Right lobe of liver (tissue), 4 donors: ENCODE results near the gene ACAP3.

Experiments
- CTCF ChIP-seq, 4 donors: fragments of 200-600 bp in 3 of 4; fragments of 450-650 bp in 1 of 4; IDR thresholded peaks; one replicate each; pipeline versions ENCODE4 v1.5.1 to v1.8.0; 2016 to 2022; ENCODE audit warnings: antibody characterized with exemption in 4 of 4, mild to moderate bottlenecking in 2 of 4
- POLR2A ChIP-seq: fragments of 450-650 bp; IDR thresholded peaks from one replicate; pipeline ENCODE4 v1.6.1; 2017; ENCODE audit warnings: antibody characterized with exemption, mild to moderate bottlenecking
- donor health status: DM: no; HTN: no; CAD: no.
- donor health status: DM: no; HTN: no; CAD: no.
- donor health status: DM: no; HTN: yes; CAD: no.

GRCh38 chr1:1245817-1246576, 61.7 kb downstream of the ACAP3 start:
- TF ChIP-seq CTCF (IDR thresholded peaks at IDR 0.05): no peak
- no peak for TF ChIP-seq POLR2A
